K562 (cell line): Measurements from ENCODE around the gene SLC17A1. TPM values are rescaled to one million over a fixed set of nuclear protein-coding genes. Genes with fewer than 3 reads are reported as not detected.

ENCODE experiments used
- ATAC-seq: fragments of 200-7000 bp; cut with Tn5 transposase; 3 replicates; pipeline ENCODE4 v1.9.1; 2020; ENCODE audit warnings: moderate library complexity
- BruUV-seq: library from RNA; stranded (reverse); fragments of 400-500 nt; replicated peaks from 2 replicates; lab custom pipeline; 2021; lab: Mats Ljungman, UMichigan
- CTCF ChIA-PET: fragments of 300-600 bp; formaldehyde crosslinking; extraction: SDS; loops from one replicate; lab custom pipeline; 2021; ENCODE audit warnings: low intra/inter-chr PET ratio; lab: Yijun Ruan, JAX
- POLR2A ChIA-PET: fragments of 300-600, 350-650 bp; sonication (Branson Sonifier 250); formaldehyde crosslinking; extraction: SDS; loops from one replicate; lab custom pipeline; 2021; ENCODE audit warnings: antibody characterized with exemption, inconsistent platforms; lab: Yijun Ruan, JAX
- DNase-seq, 4 experiments: peaks; one replicate each; pipeline versions ENCODE4 v3.0.0 to v3.0.0-alpha.2; 2011 to 2018; ENCODE audit warnings: low spot score in 3 of 4, mixed read lengths in 3 of 4; ENCODE audit errors: extremely low read depth in 1 of 4
- FAIRE-seq: peaks from 2 replicates; lab custom pipeline; 2011; peaks lifted over from hg19 to GRCh38; lab: Jason Lieb, UNC
- H2AFZ ChIP-seq: 2 replicates; pipeline ENCODE4 v1.6.0; 2011; ENCODE audit warnings: low read depth, low read length, control low read depth, inconsistent platforms
- H3K27ac ChIP-seq: fragments of 200-600 bp; 3 replicates; pipeline ENCODE4 v1.8.0; 2011; ENCODE audit warnings: low read depth, mild to moderate bottlenecking, control low read depth, inconsistent platforms, low read length, moderate library complexity, mixed read lengths; ENCODE audit errors: extremely low read depth
- H3K27me3 ChIP-seq, 2 experiments: fragments of 300-600 bp in 1 of 2; 2 replicates in 1 of 2; 3 replicates in 1 of 2; pipeline versions ENCODE4 v1.6.0 to v1.8.0; 2011; ENCODE audit warnings: inconsistent platforms in 2 of 2, low read length in 2 of 2, mild to moderate bottlenecking in 1 of 2, mixed read lengths in 1 of 2, moderate library complexity in 1 of 2; ENCODE audit not compliant: control insufficient read depth in 2 of 2, insufficient read depth in 2 of 2
- H3K36me3 ChIP-seq: fragments of 300-600 bp; 3 replicates; pipeline ENCODE4 v1.8.0; 2011; ENCODE audit warnings: mild to moderate bottlenecking, low read length, inconsistent platforms; ENCODE audit not compliant: control insufficient read depth, insufficient read depth
- H3K4me1 ChIP-seq, 2 experiments: fragments of 200-600 bp in 1 of 2; replicated peaks in 1 of 2; 2 replicates in 1 of 2; 3 replicates in 1 of 2; pipeline versions ENCODE4 v1.5.1 to v1.8.0; 2011; ENCODE audit warnings: inconsistent platforms in 2 of 2, low read length in 2 of 2, mild to moderate bottlenecking in 1 of 2, mixed read lengths in 1 of 2, moderate library complexity in 1 of 2; ENCODE audit not compliant: control insufficient read depth in 2 of 2, insufficient read depth in 2 of 2
- H3K4me2 ChIP-seq: 2 replicates; pipeline ENCODE4 v1.6.1; 2011; ENCODE audit warnings: low read length, control low read depth, inconsistent platforms, mixed read lengths; ENCODE audit not compliant: insufficient read depth
- H3K4me3 ChIP-seq: fragments of 200-600 bp; sonication (generic), shearing (Covaris generic); 2 replicates; pipeline ENCODE4 v1.5.1; 2016; ENCODE audit warnings: control low read depth, inconsistent platforms
- H3K79me2 ChIP-seq: fragments of 200-600 bp; 3 replicates; pipeline ENCODE4 v1.8.0; 2011; ENCODE audit warnings: low read length, inconsistent platforms; ENCODE audit not compliant: control insufficient read depth, insufficient read depth
- H3K9ac ChIP-seq, 2 experiments: 2 replicates each; pipeline versions ENCODE4 v1.6.0 to v1.6.1; 2011; ENCODE audit warnings: low read depth in 2 of 2, low read length in 2 of 2, control low read depth in 1 of 2, inconsistent platforms in 1 of 2, mild to moderate bottlenecking in 1 of 2, mixed read lengths in 1 of 2; ENCODE audit not compliant: insufficient read depth in 1 of 2
- H3K9me1 ChIP-seq: one replicate; pipeline ENCODE4 v1.6.0; 2011; ENCODE audit warnings: inconsistent platforms, mild to moderate bottlenecking, low read length, moderate library complexity; ENCODE audit not compliant: control insufficient read depth, insufficient read depth
- H3K9me3 ChIP-seq: replicated peaks from 2 replicates; pipeline ENCODE4 v1.5.1; 2011; ENCODE audit warnings: low read depth, low read length, inconsistent platforms; ENCODE audit not compliant: control insufficient read depth, insufficient read depth
- H4K20me1 ChIP-seq: replicated peaks from 2 replicates; pipeline ENCODE4 v1.6.1; 2011; ENCODE audit warnings: low read length, inconsistent platforms, mixed read lengths; ENCODE audit not compliant: control insufficient read depth, insufficient read depth
- CHCHD3 ChIP-seq: fragments of 250-450 bp; sonication (Bioruptor Pico); IDR thresholded peaks from 2 replicates; pipeline ENCODE4 v2.1.2; 2022; ENCODE audit warnings: mild to moderate bottlenecking
- PRDM10 ChIP-seq: fragments of 450-650 bp; IDR thresholded peaks from 2 replicates; pipeline ENCODE4 v1.6.1; 2018; ENCODE audit not compliant: partially characterized antibody
- ZNF311 ChIP-seq: fragments of 250-450 bp; sonication (Bioruptor Pico); IDR thresholded peaks from 2 replicates; pipeline ENCODE4 v1.4.0; 2020; ENCODE audit warnings: mild to moderate bottlenecking, moderate library complexity
- ZNF512 ChIP-seq: IDR thresholded peaks from 2 replicates; pipeline ENCODE4 v1.6.1; 2016; ENCODE audit warnings: missing genetic modification characterization, missing compliant biosample characterization
- WGBS: fragments of 100-300 bp; shearing (Covaris generic); methylation state at CpG from one replicate; pipeline ENCODE4 v1.1.6; 2016; ENCODE audit warnings: low coverage, mixed read lengths; ENCODE audit not compliant: insufficient coverage; ENCODE audit errors: missing lambda C conversion rate; 5-methylcytosine and 5-hydroxymethylcytosine counted together
- in situ Hi-C: fragments of 300-500 bp; cut with MboI; formaldehyde crosslinking; loops from 4 replicates; pipeline ENCODE4 v1.15.0; 2018; ENCODE audit warnings: inconsistent platforms, mixed read lengths
- intact Hi-C: fragments of 100-400 bp; cut with micrococcal nuclease; formaldehyde crosslinking; loops from 2 replicates; pipeline ENCODE4 v1.14.2; 2022
- polyA plus RNA-seq, 8 experiments: library from polyadenylated mRNA; depleted of rRNA in 4 of 8; stranded (reverse) in 5 of 8; unstranded in 3 of 8; fragments of >200 nt; fragmentation: Nextera tagmentation in 2 of 8; fragmentation: Illumina TruSeq in 1 of 8; extraction: Ambion mirVana in 2 of 8; extraction: Trizol in 1 of 8; gene quantifications; 2 replicates each; pipeline versions ENCODE4 v1.2.1 to v1.2.3, GENCODE V29; 2011 to 2014; ENCODE audit warnings: inconsistent platforms in 1 of 8, missing spikeins in 1 of 8
- total RNA-seq, 7 experiments: library from RNA; depleted of rRNA in 6 of 7; stranded (reverse); fragments of >200 nt in 6 of 7; fragmentation: Illumina TruSeq in 2 of 7; extraction: Trizol in 2 of 7; gene quantifications; 2 replicates each; pipeline versions ENCODE4 v1.2.1 to v1.2.3, GENCODE V29; 2011 to 2021; ENCODE audit warnings: low replicate concordance in 1 of 7

SLC17A1 gene
- total and polyA plus RNA-seq, 9 of the 15 experiments (the other 6 are each of a cell fraction or from before 2014, with no cell fraction given) = not detected

- Histone ChIP-seq H4K20me1 (no peaks in the 10 kb centered on the region), H3K4me2 (no peak overlapping the region), H3K9me3 (no peaks in the 10 kb centered on the region), H3K9me1 (no peaks in the 10 kb centered on the region), H3K4me3 (no peak overlapping the region), H3K27ac (no peak overlapping the region), H2AFZ (no peak overlapping the region), H3K9ac (no peak overlapping the region), H3K36me3 (no peaks in the 10 kb centered on the region), H3K27me3 (peaks cover 13 to 19% of the 10 kb centered on the region in 2 experiments; a peak in 4 of 5 replicates), H3K4me1 (no peaks in the 10 kb centered on the region), H3K79me2 (no peaks in the 10 kb centered on the region)
- FAIRE-seq (no peak), DNase-seq (no peak), ATAC-seq (no peak)
- POLR2A ChIA-PET = no interaction called here
- TF ChIP-seq CHCHD3 (CRISPR knock-in tag) (no peak), ZNF311 (CRISPR knock-in tag) (no peak)
- no TSS peak for BruUV-seq
- WGBS = 0% methylated on average over 3 of the region's 3 CpGs
- intact Hi-C loops (no loop called here), in situ Hi-C loops (no loop called here)
- CTCF ChIA-PET = no interaction called here
Measured at GRCh38 chr6:25832670-25833069, 818 bp upstream of the SLC17A1 start.

GRCh38 chr6:25832307-25832662 is 433 bp upstream of the SLC17A1 start:
- no peak for FAIRE-seq
- TF ChIP-seq ZNF512 (tag) = peak; percentile 85
- no peak for TF ChIP-seq PRDM10
- TF ChIP-seq, all 486 proteins: peak for 1
- intact Hi-C loops (no loop called here), in situ Hi-C loops (no loop called here)
- Histone ChIP-seq H3K4me1 (no peaks in the 10 kb centered on the region), H3K79me2 (no peaks in the 10 kb centered on the region), H3K4me3 (no peak overlapping the region), H3K27ac (no peak overlapping the region), H4K20me1 (no peaks in the 10 kb centered on the region), H3K4me2 (no peak overlapping the region), H3K27me3 (peaks cover 13 to 16% of the 10 kb centered on the region in 2 experiments; a peak in 4 of 5 replicates), H3K36me3 (no peaks in the 10 kb centered on the region), H3K9ac (no peak overlapping the region), H3K9me1 (no peaks in the 10 kb centered on the region), H3K9me3 (no peaks in the 10 kb centered on the region), H2AFZ (no peak overlapping the region)
- POLR2A ChIA-PET = interaction anchor here (0.7 kb wide), 1 partner anchor 159 kb away, joined by 3 read pairs; no protein-coding TSS in a partner anchor
- CTCF ChIA-PET = no interaction called here
- DNase-seq = no peak
- ATAC-seq = no peak
- BruUV-seq = no TSS peak
